Parathyroid adenoma (tissue), 2 donors: Measurements from ENCODE around the gene WDR19.

Experiments
- H2AFZ ChIP-seq: fragments of 300-600 bp; sonication (generic); one replicate; pipeline ENCODE4 v1.7.0; 2017; ENCODE audit warnings: antibody characterized with exemption, mild to moderate bottlenecking
- H3K27ac ChIP-seq: fragments of 300-600 bp; sonication (generic); one replicate; pipeline ENCODE4 v1.7.0; 2017
- H3K27me3 ChIP-seq: fragments of 300-600 bp; sonication (generic); one replicate; pipeline ENCODE4 v1.7.0; 2017; ENCODE audit warnings: low read length; ENCODE audit not compliant: control insufficient read depth, insufficient read depth
- H3K36me3 ChIP-seq: fragments of 300-600 bp; sonication (generic); one replicate; pipeline ENCODE4 v1.7.0; 2017; ENCODE audit warnings: low read length; ENCODE audit not compliant: control insufficient read depth, insufficient read depth
- H3K4me1 ChIP-seq: fragments of 300-600 bp; sonication (generic); one replicate; pipeline ENCODE4 v1.7.0; 2017; ENCODE audit warnings: control low read depth
- H3K4me2 ChIP-seq: fragments of 300-600 bp; sonication (generic); one replicate; pipeline ENCODE4 v1.7.0; 2017; ENCODE audit warnings: low read length
- H3K4me3 ChIP-seq: fragments of 300-600 bp; sonication (generic); one replicate; pipeline ENCODE4 v1.7.0; 2017; ENCODE audit warnings: low read depth, low read length
- H3K79me2 ChIP-seq: fragments of 300-600 bp; sonication (generic); one replicate; pipeline ENCODE4 v1.7.0; 2017; ENCODE audit warnings: control low read depth
- H3K9ac ChIP-seq: fragments of 300-600 bp; sonication (generic); one replicate; pipeline ENCODE4 v1.7.0; 2017; ENCODE audit warnings: mild to moderate bottlenecking
- H3K9me3 ChIP-seq: fragments of 300-600 bp; sonication (generic); one replicate; pipeline ENCODE4 v1.7.0; 2017; ENCODE audit warnings: low read length; ENCODE audit not compliant: control insufficient read depth
- CTCF ChIP-seq: fragments of 300-600 bp; sonication (generic); IDR thresholded peaks from one replicate; pipeline ENCODE4 v1.7.0; 2017; ENCODE audit warnings: antibody characterized with exemption, mild to moderate bottlenecking
- donor health status: primary hyperparathyroidism.

Gene WDR19

DNA sequence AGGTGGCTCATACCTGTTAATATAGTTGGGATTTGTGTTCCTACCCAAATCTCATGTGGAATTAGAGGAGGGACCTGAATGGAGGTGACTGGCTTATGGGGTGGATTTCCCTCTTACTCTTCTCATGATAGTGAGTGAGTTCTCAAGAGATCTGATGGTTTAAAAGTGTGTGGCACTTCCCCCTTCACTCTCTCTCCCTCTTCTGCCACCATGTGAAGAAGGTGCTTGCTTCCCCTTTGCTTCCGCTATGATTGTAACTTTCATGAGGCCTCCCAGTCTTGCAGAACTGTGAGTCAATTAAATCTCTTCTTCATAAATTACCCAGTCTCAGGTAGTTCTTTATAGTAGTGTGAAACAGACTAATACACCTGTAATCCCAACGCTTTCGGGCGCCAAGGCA lies 28.3 kb upstream of the WDR19 start:
- Histone ChIP-seq H3K4me2 (no peak overlapping the region), H3K27ac (no peak overlapping the region), H3K9ac (no peak overlapping the region), H3K9me3 (no peaks in the 10 kb centered on the region), H3K27me3 (no peaks in the 10 kb centered on the region), H3K36me3 (no peaks in the 10 kb centered on the region), H2AFZ (no peak overlapping the region), H3K4me1 (no peaks in the 10 kb centered on the region), H3K4me3 (no peak overlapping the region), H3K79me2 (no peaks in the 10 kb centered on the region)
- TF ChIP-seq CTCF, result no peak

GRCh38 chr4:39157520-39157919 lies 24.8 kb upstream of the WDR19 start:
- Histone ChIP-seq H3K36me3 (no peaks in the 10 kb centered on the region), H3K4me3 (no peak overlapping the region), H3K4me2 (no peak overlapping the region), H3K27me3 (no peaks in the 10 kb centered on the region), H2AFZ (no peak overlapping the region), H3K27ac (no peak overlapping the region), H3K4me1 (no peaks in the 10 kb centered on the region), H3K79me2 (no peaks in the 10 kb centered on the region), H3K9ac (no peak overlapping the region), H3K9me3 (no peaks in the 10 kb centered on the region)
- no peak for TF ChIP-seq CTCF

- Histone ChIP-seq H3K27ac (no peak overlapping the region), H3K9ac (no peak overlapping the region)
These were observed 16.2 kb upstream of the WDR19 start for GRCh38 chr4:39166177-39166576.

DNA sequence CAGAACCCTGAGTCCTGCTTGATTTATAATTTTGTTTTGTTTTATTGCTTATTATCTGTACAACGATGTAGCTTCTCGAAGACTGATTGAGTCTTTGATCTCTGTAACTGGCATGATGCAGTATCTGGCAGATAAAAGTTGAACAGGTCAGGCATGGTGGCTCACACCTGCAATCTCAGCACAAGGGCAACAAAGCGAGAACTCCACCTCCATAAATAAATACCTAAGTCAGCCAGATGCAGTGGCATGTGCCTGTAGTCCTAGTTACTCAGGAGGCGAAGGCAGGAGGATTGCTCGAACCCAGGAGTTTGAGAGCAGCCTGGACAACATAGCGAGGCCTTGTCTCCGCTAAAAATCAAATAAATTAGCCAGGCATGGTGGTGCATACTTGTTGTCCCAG lies 15.7 kb upstream of the WDR19 start:
- no peaks in the 10 kb centered on the region for H3K4me1 ChIP-seq
- no peak overlapping the region for H3K27ac ChIP-seq
- H2AFZ ChIP-seq, result peak overlapping the region; percentile 35
- H3K9ac ChIP-seq, result no peak overlapping the region
- no peak overlapping the region for H3K4me2 ChIP-seq
- H3K9me3 ChIP-seq, result no peaks in the 10 kb centered on the region
- no peaks in the 10 kb centered on the region for H3K36me3 ChIP-seq
- TF ChIP-seq CTCF, result no peak
- H3K79me2 ChIP-seq, result no peaks in the 10 kb centered on the region
- H3K27me3 ChIP-seq, result no peaks in the 10 kb centered on the region
- H3K4me3 ChIP-seq, result no peak overlapping the region

More at GRCh38 chr4:39166177-39166576, 16.2 kb upstream of the WDR19 start:
- H3K9me3 ChIP-seq, result no peaks in the 10 kb centered on the region
- H3K4me2 ChIP-seq, result no peak overlapping the region
- H3K36me3 ChIP-seq, result no peaks in the 10 kb centered on the region
- no peaks in the 10 kb centered on the region for H3K27me3 ChIP-seq
- H3K4me3 ChIP-seq, result no peak overlapping the region
- peak overlapping the region; percentile 35 for H2AFZ ChIP-seq
- no peaks in the 10 kb centered on the region for H3K4me1 ChIP-seq
- no peak for TF ChIP-seq CTCF
- H3K79me2 ChIP-seq, result no peaks in the 10 kb centered on the region

- no peaks in the 10 kb centered on the region for H3K9me3 ChIP-seq
- H3K36me3 ChIP-seq, result no peaks in the 10 kb centered on the region
- H3K27me3 ChIP-seq, result no peaks in the 10 kb centered on the region
- no peak overlapping the region for H2AFZ ChIP-seq
- H3K27ac ChIP-seq, result no peak overlapping the region
- no peaks in the 10 kb centered on the region for H3K79me2 ChIP-seq
- H3K9ac ChIP-seq, result no peak overlapping the region
- no peak overlapping the region for H3K4me3 ChIP-seq
- H3K4me1 ChIP-seq, result no peaks in the 10 kb centered on the region
- no peak for TF ChIP-seq CTCF
- H3K4me2 ChIP-seq, result no peak overlapping the region
These were observed 12.9 kb upstream of the WDR19 start for GRCh38 chr4:39169426-39169825.
